ENCODE data around the gene CAMK1G. TPM values are rescaled to one million over a fixed set of nuclear protein-coding genes. Genes with fewer than 3 reads are reported as not detected.

CAMK1G gene
- total and polyA plus RNA-seq, 2 donors (not counting 1 experiment from before 2014, with no cell fraction given), result not detected

GRCh38 chr1:209609791-209610630 lies 26.5 kb downstream of the CAMK1G start:
- Histone ChIP-seq H3K27ac (ENCODE audit: low read length in 2 of 2) (no peak overlapping the region), H4K20me1 (ENCODE audit: control insufficient read depth, insufficient read depth, low read length, poor library complexity, severe bottlenecking) (no peaks in the 10 kb centered on the region), H3K4me1 (ENCODE audit: control insufficient read depth in 2 of 2, insufficient read depth in 2 of 2, low read length in 2 of 2) (no peaks in the 10 kb centered on the region), H3K4me3 (ENCODE audit: control extremely low read depth in 1 of 5, extremely low read depth in 1 of 5, insufficient read depth in 1 of 5, low read depth in 2 of 5, low read length in 4 of 5) (no peak overlapping the region), H2AFZ (ENCODE audit: insufficient read depth, low read depth, low read length, poor library complexity, severe bottlenecking) (no peak overlapping the region), H3K79me2 (ENCODE audit: control insufficient read depth, insufficient read depth, low read length) (no peaks in the 10 kb centered on the region), H3K27me3 (replicated peaks in 1 of 4; ENCODE audit: control extremely low read depth in 1 of 4, control insufficient read depth in 3 of 4, insufficient read depth in 4 of 4, low read length in 3 of 4) (peaks cover 0 to 10% (median 0%) of the 10 kb centered on the region in 4 experiments), H3K9me3 (ENCODE audit: control extremely low read depth in 1 of 3, control insufficient read depth in 2 of 3, insufficient read depth in 1 of 3, low read length in 2 of 3) (no peaks in the 10 kb centered on the region), H3K4me2 (replicated peaks; ENCODE audit: low read depth, low read length, poor library complexity, severe bottlenecking) (no peak overlapping the region), H3K36me3 (replicated peaks in 1 of 2; ENCODE audit: control extremely low read depth in 1 of 2, control insufficient read depth in 1 of 2, extremely low read depth in 1 of 2, insufficient read depth in 2 of 2, low read length in 1 of 2) (no peaks in the 10 kb centered on the region), H3K9ac (ENCODE audit: low read length) (no peak overlapping the region)
- DNase-seq, result no peak
- Mint-ChIP-seq H3K4me3 (no peak overlapping the region), H3K27ac (no peak overlapping the region), H3K4me1 (peaks cover 2% of the 10 kb centered on the region), H3K27me3 (peaks cover 2% of the 10 kb centered on the region), H3K9me3 (ENCODE audit: insufficient read depth) (no peaks in the 10 kb centered on the region)
- POLR2A ChIA-PET, result no interaction called here
- TF ChIP-seq CTCF (IDR thresholded peaks at IDR 0.05) (no peak), EZH2 (IDR thresholded peaks at IDR 0.05; ENCODE audit: borderline replicate concordance, insufficient read depth, low read depth, low read length, poor library complexity, severe bottlenecking) (no peak)
- intact Hi-C loops (cut with micrococcal nuclease), result no loop called here
- ATAC-seq (ENCODE audit: low read depth), result no peak
- 100% methylated on average over 4 of the region's 8 CpGs for WGBS (ENCODE audit: insufficient coverage)
- CTCF ChIA-PET, result interaction anchor here (1.5 kb wide), 1 partner anchor 82 kb away, joined by 3 read pairs; no protein-coding TSS in a partner anchor

GRCh38 chr1:209610631-209610905 lies 27.1 kb downstream of the CAMK1G start:
- Mint-ChIP-seq H3K27ac (no peak overlapping the region), H3K27me3 (peaks cover 3% of the 10 kb centered on the region), H3K4me3 (no peak overlapping the region), H3K4me1 (peaks cover 2% of the 10 kb centered on the region), H3K9me3 (ENCODE audit: insufficient read depth) (no peaks in the 10 kb centered on the region)
- no peaks in the 10 kb centered on the region for H3K4me1 ChIP-seq (ENCODE audit: control insufficient read depth in 2 of 2, insufficient read depth in 2 of 2, low read length in 2 of 2)
- H3K36me3 ChIP-seq (replicated peaks in 1 of 2; ENCODE audit: control extremely low read depth in 1 of 2, control insufficient read depth in 1 of 2, extremely low read depth in 1 of 2, insufficient read depth in 2 of 2, low read length in 1 of 2), result no peaks in the 10 kb centered on the region
- CTCF ChIA-PET, result no interaction called here
- H3K4me3 ChIP-seq (ENCODE audit: control extremely low read depth in 1 of 5, extremely low read depth in 1 of 5, insufficient read depth in 1 of 5, low read depth in 2 of 5, low read length in 4 of 5), result no peak overlapping the region
- no peak overlapping the region for H3K9ac ChIP-seq (ENCODE audit: low read length)
- peaks cover 0 to 10% (median 0%) of the 10 kb centered on the region in 4 experiments for H3K27me3 ChIP-seq (replicated peaks in 1 of 4; ENCODE audit: control extremely low read depth in 1 of 4, control insufficient read depth in 3 of 4, insufficient read depth in 4 of 4, low read length in 3 of 4)
- H3K27ac ChIP-seq (ENCODE audit: low read length in 2 of 2), result no peak overlapping the region
- TF ChIP-seq EZH2 (IDR thresholded peaks at IDR 0.05; ENCODE audit: borderline replicate concordance, insufficient read depth, low read depth, low read length, poor library complexity, severe bottlenecking), result no peak
- TF ChIP-seq CTCF (IDR thresholded peaks at IDR 0.05), result no peak
- 94% methylated on average over 3 of the region's 3 CpGs for WGBS (ENCODE audit: insufficient coverage)
- intact Hi-C loops (cut with micrococcal nuclease), result no loop called here
- no peak overlapping the region for H3K4me2 ChIP-seq (replicated peaks; ENCODE audit: low read depth, low read length, poor library complexity, severe bottlenecking)
- POLR2A ChIA-PET, result no interaction called here
- no peaks in the 10 kb centered on the region for H3K9me3 ChIP-seq (ENCODE audit: control extremely low read depth in 1 of 3, control insufficient read depth in 2 of 3, insufficient read depth in 1 of 3, low read length in 2 of 3)
- no peaks in the 10 kb centered on the region for H3K79me2 ChIP-seq (ENCODE audit: control insufficient read depth, insufficient read depth, low read length)
- ATAC-seq (ENCODE audit: low read depth) (no peak), DNase-seq (no peak)
- no peaks in the 10 kb centered on the region for H4K20me1 ChIP-seq (ENCODE audit: control insufficient read depth, insufficient read depth, low read length, poor library complexity, severe bottlenecking)
- no peak overlapping the region for H2AFZ ChIP-seq (ENCODE audit: insufficient read depth, low read depth, low read length, poor library complexity, severe bottlenecking)
